ENCODE data around the gene NCAPH2.

- TF ChIP-seq CTCF (IDR thresholded peaks at IDR 0.05; ENCODE audit: low read depth, low read length) (no peak), EZH2phosphoT487 (IDR thresholded peaks at IDR 0.05; ENCODE audit: low read depth) (no peak)
Measured at GRCh38 chr22:50537765-50538164, 29.7 kb downstream of the NCAPH2 start.
